ENCODE data around the gene CMKLR1.

The CMKLR1 gene

DNA sequence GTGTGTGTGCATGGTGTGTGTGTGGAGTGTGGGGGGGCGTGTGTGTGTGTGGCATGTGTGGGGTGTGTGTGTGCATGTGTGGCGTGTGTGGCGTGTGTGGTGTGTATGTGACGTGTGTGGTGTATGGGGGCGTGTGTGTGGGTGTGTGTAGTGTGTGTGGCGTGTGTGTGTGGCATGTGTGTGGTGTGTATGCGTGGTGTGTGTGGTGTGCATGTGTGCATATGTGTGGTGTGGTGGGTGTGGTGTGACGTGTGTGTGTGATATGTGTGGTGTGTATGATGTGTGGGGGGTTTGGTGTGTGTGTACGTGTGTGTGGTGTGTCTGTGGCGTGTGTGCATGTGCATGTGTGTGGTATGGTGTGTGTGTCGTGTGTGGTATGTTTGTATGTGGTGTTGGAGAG, 24.1 kb upstream of the CMKLR1 start:
- in situ Hi-C loops (cut with HindIII; ENCODE audit: low sequenced_read_pairs): no loop called here

DNA sequence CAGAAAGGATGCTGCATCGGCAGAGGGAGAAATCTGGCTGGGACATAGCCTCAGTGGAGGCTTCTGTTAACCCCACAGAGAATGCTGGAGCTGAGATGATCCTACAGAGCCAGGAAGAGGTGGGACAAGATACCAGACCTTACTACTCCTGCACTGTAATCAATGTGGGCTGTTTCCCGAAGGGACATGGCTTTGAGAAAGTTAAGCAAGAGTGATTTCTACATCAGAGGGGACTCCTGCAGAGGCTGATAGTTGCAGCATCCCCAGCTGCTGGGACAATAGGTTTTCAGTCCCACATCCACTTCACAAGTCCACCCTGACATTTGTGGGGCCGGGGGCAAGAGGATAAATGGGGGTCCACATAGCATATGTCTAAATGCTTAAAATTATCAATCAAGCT, 22.5 kb upstream of the CMKLR1 start:
- in situ Hi-C loops (cut with HindIII; ENCODE audit: low sequenced_read_pairs): no loop called here

DNA sequence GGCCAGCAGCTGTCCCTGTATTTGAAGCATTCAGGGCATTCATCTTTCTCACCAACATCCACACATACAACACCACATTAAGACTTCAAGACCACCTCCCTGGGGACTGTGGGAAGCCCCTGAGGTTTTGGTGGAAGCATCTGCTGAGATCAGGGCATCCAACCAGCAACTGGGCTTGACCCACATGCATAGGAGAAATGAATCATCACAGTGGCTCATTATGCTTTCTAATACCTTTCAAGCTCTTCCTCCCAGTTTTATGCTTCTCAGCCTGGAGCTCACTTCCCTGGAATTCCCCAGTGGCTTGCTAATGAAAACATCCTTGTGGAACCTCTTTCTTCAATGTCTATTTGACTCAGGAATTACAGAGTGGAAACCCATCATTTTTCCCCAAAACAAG, 21.4 kb upstream of the CMKLR1 start:
- in situ Hi-C loops (cut with HindIII; ENCODE audit: low sequenced_read_pairs): no loop called here

DNA sequence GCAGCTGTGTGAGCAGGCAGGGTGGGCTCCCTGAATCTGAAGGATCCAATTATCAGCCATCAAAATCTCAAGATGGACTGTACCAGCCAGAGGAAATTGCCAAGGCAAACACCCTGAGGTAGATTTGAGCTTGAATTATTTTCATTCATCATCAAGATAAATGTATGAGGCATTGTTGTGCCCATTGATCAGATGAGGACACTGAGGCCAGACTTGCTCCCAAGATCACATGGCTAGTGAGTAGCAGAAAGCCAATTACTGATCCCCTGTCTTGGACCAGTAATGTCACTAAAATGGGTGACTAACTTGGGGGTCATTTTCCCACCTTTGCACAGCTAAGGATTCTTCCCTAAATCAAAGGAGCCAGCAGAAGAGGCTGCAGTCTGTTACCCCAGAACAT, 20.9 kb upstream of the CMKLR1 start:
- in situ Hi-C loops (cut with HindIII; ENCODE audit: low sequenced_read_pairs): no loop called here

DNA sequence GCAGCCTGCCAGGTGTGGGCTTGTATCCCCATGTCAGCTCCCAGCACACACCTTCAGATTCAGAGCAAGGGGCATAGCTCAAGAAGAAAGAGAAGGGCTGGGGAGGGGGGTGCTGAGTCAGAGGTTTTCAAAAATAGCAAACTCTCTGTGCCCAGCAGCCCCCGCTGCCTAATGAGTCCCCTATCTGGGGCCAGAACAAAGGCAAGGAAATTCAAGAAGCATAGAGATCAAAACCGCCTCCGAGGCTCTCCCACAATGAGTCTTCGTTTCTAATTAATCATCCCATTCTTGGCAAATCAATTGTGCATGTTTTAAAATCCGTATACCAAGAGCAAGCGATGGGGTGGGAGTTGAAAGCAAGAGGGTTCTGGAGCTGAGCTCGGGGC, 19.5 kb upstream of the CMKLR1 start:
- in situ Hi-C loops (cut with HindIII; ENCODE audit: low sequenced_read_pairs): no loop called here

DNA sequence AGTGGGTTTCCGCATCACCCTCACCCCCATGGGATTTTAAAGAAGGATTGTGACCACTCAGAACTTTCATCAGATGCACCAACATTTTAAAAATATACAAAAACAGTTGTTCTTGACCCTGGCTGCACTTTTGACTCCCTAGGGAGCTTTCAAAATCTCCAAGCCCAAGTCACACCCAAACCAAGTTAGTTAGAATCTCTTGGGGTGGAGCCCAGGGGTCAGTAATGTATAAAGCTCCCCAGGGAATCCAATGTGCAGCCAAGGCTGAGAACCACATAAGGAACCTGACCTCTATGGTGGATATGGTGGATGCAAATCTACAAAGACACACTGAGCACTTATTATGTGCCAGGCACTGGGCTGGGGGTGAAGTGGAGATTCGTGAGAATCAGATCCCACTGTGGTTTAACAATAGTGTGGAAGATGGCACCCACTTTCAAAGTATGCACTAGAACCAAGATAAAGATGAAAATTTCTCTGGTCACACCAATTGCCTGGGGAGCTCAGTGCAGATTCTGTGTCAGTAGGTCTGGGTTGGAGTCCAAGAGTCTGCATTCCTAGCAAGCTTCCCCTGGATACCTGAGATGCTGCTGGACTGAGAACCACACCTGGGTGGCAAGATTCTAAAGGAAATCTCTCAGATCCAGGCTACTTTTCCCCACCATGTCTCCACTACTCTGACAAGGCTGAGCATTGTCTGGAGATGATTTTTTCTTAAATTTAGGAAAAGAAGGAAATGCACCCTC, 18.9 kb upstream of the CMKLR1 start:
- in situ Hi-C loops (cut with HindIII; ENCODE audit: low sequenced_read_pairs): no loop called here

DNA sequence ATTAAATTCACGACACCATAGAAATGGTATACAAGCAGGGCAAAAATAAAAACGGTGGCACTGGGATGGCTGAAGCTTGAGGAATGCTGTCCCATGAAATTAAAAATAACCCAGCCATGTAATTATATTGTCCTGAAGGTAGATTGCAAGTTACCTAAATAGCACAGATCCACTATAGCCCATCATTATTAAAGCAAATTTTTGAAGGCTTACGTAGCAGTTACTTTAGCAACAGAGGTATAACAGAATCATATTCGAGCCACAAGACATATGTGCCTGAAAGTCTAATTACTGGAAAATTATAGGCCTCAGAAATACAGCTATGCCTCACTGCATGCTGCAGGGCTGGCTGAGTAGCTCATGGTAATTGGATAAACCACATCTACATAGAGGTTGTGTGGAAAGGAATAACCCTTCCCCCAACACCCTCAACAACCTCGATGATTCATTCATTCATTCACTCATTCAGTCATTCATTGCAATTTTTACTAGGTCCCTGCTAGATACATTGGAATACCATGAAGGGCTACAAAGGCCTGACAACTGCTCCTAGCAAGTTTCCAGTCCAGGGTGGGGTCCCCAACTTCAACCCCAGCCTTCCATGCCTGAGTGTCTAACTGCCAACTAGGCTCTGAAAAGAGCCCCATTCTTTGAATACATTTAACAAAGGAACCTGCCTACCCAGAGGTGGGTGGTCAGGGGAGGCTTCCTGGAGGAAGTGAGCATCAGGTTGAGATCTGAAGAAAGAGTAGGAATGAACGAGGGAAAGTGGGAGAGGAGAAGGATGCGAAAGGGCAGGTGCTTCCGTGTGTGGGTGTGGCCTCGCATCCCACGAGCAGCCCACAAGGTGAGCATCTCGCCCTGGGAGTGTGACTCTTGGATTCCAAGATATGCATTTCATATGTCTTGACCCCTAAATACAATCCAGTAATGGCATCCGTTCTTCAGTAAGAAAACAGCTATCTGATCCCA, 18.0 kb upstream of the CMKLR1 start:
- in situ Hi-C loops (cut with HindIII; ENCODE audit: low sequenced_read_pairs): no loop called here

DNA sequence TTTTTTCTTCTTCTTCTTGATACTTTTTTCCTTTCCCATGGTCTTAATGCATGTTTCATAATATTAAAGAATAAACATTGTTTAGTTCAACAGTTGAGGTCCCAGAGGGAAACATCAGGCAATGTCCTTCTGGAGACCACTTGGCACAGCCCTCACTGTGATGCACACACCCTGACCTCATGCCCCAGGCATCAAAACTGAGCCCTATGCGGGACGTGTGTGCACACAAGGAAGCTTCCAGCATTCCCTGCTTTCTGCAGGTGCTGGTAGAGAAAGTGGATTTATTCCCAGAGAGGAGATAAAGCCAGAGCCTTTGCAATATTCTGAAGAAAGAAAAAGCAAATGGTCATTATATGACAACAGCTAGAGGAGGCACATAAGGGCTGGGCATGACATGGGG, 16.0 kb upstream of the CMKLR1 start:
- in situ Hi-C loops (cut with HindIII; ENCODE audit: low sequenced_read_pairs): no loop called here

DNA sequence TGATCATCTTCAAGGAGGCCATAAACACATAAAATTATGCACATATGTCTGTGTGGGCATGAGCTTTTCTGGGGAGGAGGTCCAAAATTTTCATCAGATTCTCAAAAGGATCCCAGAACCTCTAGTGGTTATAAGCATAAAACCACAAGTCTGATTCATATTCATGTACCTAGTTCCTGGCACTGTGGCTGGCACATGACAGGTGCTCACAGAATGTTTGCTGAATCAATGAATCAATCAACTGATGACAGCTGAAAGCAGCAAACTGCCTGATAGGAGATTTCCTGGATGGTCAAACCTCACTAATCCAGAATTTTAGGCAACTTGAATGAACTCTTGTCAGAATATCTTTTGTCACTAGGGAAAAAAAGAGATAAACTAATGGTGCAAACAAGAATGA, 13.5 kb upstream of the CMKLR1 start:
- in situ Hi-C loops (cut with HindIII; ENCODE audit: low sequenced_read_pairs): no loop called here

DNA sequence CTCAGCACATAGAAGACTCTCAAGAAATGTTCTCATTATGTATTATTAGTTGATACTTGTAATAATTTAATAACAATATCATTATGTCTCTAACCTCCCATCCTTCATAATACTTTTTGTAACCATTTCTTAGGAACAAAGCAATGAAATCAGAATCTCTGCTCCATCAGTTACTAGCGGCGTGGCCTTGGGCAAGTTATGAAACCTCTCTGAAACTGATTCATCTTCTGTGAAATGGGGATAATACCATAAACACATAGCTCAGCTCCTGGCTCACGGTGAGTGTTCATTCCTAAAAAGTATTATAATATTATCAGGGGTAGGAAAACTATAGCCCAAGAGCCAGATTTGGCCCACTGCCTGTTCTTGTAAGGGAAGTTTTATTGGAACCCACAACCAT, 11.4 kb upstream of the CMKLR1 start:
- in situ Hi-C loops (cut with HindIII; ENCODE audit: low sequenced_read_pairs): no loop called here

DNA sequence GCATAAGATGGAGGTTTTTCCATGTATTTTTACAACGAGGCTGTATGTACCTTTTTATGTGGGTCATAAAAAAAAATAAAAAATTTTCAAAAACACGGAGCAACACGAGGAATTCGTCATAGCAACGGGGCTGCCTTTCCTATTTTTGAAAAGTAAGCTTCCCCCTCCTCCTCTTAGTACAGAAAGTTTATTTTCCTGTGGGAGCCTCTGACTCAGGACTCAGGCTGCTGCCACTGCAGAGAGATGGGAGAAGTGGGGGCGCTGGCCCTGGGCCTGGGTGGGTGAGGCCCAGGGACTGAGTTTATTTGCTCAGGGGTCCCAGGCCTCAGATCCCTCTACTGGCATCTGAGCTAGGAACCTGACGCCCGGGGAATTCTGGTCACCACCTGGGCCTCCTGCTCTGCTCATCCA, 10.2 kb upstream of the CMKLR1 start:
- in situ Hi-C loops (cut with HindIII; ENCODE audit: low sequenced_read_pairs): no loop called here

DNA sequence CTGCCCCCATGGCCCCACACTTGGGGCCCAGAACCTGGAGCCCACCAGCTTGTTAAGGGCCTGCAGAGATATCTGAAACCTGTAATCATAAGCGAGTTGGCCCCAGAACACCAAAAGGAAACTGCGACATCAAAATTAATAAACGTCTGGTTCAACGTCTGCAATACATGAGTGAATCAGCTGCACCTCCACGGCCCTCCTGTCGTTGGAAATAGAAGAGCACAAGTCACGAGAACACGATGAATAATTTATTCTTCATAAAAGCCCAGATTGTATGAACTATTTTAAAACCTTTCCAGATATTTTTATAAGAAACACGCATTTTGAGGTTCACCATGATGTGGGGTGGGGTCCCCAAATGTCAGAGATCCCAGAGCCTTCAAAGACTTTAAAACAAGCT, 9.7 kb upstream of the CMKLR1 start:
- in situ Hi-C loops (cut with HindIII; ENCODE audit: low sequenced_read_pairs): no loop called here

DNA sequence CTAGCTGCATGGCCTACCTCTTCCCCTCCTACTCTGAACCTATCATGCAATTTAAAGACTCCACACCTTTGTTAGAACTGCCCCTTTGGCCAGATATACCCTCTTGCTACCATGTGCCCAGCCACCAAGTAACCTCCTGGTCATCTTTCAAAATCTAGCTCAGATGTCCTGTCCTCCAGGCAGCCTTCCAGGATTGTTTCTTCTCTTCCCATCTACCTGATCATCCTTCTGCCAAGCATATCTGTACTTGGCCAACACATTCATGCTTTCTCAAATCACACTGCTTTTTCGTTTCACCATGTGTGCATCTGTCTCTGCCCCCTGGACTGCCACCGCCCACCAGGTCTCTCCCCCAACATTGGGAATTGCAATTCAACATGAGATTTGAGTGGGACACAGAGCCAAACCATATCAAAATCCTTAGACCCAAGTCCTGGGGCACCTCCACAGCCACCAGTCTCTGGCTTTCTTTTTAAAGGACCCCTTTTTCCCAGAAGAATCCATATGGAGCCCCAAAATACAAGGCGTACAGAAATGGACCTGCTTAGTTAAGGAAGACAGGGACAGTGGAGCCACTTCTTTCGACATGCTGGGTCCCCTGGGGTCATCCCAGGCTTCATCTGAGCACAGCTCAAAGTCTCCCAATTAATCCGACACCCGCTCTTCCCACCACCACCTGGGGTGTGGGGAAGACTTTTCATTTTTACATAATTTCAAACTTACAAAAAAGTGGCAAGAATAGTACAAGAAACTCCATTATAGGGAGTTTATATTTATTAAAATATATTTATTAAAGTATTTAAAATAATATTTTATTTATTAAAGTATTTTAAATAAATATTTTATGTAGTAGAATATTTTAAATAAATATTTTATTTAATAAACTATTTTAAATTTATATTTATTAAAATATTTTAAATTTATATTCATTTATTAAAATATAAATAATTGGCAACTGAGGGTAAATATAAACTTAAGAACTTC, 7.9 kb upstream of the CMKLR1 start:
- in situ Hi-C loops (cut with HindIII; ENCODE audit: low sequenced_read_pairs): no loop called here

DNA sequence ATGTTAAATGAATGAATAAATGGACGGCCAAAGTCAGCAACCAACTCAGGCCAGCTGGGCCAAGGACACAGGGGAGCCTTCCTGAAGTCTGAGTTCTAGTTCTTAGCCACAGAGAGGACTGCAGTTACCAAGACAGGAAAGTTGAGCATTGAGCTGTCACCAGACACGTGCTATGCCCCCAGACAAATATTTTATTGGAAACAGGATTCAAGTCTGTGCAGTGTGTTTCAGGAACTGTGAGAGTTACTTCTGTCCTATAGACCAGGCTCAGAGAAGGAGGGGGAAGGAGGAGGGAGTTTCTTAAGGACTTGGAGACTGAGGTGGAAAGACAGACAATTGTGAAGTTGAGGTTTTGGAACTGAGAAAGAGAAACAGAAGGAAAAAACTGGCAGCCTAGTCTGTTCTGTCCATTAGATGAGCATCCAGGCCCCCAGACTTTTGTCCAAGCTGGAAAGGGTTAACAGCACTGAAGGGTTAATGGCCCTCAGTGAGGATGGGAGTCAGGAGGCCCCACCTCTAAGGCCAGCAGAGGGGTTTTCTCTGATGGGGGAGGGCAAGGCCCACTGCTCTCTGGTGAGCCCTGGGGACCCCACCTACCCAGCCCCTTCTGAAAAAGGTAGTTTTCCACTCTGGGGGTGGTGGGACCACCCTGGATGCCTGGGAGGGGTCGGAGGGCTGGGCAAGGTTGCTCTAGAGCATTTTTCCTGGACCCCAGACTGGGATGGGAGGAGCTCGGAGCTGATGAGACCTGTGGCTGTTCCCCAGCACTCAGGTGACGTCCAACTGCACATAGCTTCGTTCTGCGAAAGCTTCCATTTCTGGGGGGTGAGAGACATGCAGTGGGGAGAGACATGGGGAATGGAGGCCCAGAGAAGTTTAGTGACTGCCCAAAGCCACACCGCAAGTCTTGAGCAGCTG, 6.9 kb upstream of the CMKLR1 start:
- in situ Hi-C loops (cut with HindIII; ENCODE audit: low sequenced_read_pairs): no loop called here

DNA sequence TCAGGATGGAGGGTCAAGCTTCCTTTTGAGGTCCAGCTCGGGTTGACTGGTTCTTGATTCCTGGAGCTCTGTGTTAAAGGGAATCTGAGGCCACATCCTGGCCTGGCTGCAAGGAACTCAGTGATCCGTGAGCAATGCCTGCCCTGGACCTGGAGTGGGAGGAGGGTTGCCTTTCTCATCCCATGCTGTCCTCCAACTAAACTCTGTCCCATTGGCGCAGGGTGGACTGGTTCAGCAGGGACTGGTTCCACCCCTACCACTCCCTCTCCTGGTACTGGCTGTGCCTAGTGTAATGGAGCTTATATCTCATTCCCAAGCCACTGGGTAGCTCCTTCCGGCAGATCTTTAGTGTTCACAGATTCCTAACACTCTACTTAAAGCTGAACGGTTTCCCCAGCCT, 3.9 kb upstream of the CMKLR1 start:
- in situ Hi-C loops (cut with HindIII; ENCODE audit: low sequenced_read_pairs): no loop called here

DNA sequence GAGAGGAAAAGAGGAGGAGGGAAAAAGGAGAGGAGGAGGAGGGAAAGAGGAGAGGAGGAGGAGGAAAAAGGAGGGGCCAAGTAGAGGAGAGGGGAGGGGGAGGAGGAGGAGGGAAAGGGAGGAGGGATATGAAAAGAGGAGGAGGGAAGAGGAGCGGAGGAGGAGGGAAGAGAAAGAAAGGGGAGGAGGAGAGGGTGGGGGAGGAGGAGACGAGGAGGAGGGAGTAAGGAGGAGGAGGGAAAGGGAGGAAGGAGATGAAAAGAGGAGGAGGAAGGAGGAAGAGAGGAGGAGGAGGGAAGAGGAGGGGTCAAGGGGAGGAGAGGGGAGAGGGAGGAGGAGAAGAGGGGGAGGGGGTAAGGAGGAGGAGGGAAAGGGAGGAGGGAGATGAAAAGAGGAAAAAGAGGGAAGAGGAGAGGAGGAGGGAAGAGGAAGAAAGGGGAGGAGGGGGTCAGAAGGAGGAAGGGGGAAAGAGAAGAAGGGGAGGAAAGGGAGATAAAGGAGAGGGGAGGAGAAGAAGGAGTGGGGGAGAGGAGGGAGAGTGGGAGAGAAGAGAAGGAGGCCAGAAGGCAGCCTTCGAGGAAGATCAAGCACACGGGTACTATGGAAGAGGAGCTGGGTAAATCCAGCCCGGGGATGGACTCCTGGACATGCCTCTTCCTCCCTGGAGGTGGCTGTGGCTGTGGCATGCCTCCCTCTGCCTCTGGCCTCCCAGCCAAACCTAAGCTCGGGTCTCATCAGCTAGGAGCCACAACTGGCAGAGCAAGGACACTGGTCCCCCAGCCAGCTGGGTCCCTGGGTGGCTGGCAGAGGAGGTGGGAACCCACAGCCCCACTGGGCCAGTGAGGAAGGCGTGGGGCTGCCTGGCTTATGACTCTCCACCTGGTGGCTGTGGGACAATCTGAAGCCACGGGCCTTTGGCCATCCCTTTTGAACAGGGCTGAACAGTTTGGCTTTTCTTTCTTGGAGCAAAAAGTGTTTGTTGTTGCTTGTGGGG, 3.0 kb upstream of the CMKLR1 start:
- in situ Hi-C loops (cut with HindIII; ENCODE audit: low sequenced_read_pairs): no loop called here

DNA sequence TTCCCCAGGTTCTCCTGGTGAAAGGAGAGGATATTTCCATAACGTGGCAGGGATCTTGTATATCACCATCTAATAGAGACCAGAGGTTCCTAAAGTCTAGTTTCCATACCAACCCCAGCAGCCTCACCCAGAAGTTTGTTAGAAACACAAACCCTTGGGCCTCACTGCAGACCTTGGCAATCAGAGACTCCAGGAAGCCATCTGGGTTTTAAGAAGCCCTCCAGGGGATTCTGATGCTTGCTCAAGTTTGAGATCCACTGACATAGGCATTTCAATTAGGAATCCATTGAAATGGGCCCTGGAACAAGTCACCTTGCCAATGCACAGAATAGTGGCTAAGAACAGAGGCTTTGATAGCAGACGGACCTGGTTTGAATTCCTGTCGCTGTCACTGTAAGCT, 2.2 kb upstream of the CMKLR1 start:
- in situ Hi-C loops (cut with HindIII; ENCODE audit: low sequenced_read_pairs): no loop called here

DNA sequence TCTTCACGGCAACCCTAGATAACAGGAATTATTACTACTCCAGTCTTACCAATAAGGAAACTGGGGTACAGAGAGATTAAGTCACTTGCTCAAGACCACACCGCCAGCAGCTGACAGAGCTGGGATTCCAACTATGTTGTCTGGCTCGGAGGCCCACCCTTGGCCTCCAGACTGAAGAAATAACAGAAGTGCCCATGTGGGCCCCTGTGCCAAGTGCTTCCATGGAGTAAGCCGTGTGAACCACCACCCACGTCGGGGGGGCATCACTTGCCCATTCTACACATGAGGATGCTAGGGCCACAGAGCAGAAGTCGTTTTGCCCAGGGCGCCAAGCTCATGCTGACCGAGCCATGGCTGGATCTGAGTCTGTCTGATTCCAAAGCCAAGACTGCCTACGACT, 926 bp upstream of the CMKLR1 start:
- in situ Hi-C loops (cut with HindIII; ENCODE audit: low sequenced_read_pairs): no loop called here

Measured in endothelial cell of hepatic sinusoid (primary cell).